GM19043 (cell line): Measurements from ENCODE around the gene GOLGA2.

Experiments used
- ATAC-seq: cut with Tn5 transposase; IDR thresholded peaks from one replicate; pipeline ENCODE4 v1.9.1; 2021; ENCODE audit warnings: low read depth; ENCODE audit not compliant: unreplicated experiment

The GOLGA2 gene

DNA sequence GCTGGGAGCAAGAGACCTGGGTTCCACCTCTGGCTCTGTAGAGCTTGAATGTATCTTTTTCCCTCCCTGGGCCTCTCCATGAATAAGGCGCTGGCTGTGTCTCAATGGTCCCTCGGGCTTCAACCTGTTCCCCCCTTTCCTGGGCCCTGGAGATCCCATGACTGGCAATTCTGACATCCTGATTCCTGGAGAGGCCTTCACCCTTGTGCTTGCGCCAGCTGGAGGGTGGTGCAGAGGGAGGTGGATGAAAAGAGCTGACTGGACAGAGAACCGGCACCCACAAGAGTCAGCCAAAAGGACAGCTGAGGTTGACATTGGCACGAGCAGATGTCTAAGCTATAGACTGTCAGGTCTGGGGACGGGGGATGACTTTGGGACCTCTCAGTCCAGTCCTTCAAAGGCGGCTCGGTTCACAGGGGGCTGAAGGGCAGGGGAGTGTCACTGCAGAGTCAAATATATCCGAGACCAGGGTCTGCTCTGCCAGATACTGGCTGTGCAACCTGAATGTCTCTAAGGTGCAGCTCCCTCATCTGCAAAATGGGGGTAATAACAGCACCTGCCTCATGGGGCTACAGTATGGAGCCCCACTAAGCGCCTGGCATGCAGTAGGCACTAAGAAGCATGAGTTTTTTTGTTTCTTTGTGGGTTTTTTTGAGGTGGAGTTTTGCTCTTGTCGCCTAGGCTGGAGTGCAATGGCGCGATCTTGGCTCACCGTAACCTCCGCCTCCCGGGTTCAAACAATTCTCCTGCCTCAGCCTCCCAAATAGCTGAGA, 58.8 kb downstream of the GOLGA2 start:
- no peak for ATAC-seq

DNA sequence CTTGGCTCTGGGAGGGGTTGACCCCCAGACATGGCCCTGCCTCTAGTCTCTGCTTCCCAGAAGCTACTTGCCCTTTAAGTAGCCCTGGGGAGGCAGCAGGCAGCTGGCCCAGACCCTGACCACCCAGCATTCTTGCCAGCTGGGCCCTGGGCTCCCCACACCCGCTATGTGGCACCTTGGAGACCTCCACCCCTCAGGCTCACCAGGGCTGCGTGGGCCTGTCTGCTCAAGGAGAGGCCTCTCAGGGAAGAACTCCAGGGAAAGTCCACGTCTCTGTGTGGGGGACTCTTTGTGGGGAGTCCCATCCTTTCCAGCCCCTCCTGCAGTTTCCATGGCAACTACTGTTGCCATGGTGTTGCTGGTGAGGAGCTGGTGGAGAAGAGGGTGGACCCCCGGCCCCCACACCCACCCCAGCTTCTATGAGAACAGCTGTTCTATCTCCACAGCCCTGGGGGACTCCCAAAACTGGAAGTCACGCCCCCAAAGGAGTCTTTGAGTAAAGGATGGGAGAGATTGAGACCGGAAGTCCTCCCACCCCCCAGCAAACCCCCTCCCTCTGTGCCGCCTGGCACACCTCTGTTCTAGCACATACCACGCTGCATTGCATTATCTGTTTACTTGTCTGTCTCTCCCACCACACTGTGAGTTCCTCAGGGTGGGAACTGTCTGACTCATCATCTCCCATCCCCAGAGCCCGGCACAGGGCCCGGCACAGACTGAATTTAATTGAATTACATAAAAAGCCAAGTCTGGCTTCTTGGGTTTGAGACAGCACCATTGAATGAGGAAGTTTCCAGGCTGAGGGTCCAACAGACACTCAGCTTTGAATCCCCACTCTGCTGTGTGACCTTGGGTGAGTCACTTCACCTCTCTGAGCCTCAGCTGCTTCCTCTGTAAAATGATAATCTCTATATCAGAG, 60.1 kb downstream of the GOLGA2 start:
- no peak for ATAC-seq

DNA sequence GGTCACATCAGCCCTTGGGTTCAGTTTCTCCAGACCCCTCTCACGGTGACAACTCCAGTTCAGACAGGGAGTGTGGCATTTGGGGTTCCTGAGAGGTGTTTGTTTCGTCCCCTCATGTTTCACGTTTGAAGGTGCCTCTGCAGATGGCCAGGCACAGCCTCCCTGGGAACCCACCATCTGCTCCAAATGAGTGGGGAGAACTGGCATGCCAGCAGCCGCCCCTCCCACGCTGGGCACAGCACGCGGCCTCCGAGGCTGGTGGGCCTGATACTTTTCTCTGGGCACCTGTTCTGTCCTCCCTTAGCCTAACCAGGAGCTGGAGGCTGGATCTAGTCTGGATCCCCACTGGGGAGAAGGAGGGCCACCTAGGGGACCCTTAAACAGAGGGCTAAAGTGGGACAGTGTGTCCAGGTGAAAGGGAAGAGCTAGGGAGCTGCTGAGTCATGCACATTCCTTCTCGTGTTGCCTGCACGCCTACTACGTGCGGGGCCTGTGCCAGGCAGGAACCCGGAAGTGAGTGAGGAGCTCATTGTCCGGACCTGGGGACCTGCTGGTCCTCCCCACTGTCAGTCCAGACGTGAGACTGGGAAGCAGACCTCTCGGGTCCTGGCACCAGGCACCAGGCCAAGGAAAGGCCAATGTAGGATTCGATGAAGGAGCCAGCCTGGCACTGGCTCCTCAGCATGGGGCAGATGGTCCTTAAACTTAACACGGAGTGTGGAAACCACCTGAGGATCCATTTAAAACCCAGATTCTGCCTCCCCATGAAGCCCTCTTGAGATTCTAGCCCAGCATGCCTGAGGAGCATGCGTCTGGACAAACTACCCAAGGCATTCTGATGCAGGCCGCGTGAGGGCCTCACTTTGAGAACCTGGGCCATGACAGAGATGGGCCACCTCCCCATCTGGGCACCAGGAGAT, 61.0 kb downstream of the GOLGA2 start:
- ATAC-seq, result no peak

DNA sequence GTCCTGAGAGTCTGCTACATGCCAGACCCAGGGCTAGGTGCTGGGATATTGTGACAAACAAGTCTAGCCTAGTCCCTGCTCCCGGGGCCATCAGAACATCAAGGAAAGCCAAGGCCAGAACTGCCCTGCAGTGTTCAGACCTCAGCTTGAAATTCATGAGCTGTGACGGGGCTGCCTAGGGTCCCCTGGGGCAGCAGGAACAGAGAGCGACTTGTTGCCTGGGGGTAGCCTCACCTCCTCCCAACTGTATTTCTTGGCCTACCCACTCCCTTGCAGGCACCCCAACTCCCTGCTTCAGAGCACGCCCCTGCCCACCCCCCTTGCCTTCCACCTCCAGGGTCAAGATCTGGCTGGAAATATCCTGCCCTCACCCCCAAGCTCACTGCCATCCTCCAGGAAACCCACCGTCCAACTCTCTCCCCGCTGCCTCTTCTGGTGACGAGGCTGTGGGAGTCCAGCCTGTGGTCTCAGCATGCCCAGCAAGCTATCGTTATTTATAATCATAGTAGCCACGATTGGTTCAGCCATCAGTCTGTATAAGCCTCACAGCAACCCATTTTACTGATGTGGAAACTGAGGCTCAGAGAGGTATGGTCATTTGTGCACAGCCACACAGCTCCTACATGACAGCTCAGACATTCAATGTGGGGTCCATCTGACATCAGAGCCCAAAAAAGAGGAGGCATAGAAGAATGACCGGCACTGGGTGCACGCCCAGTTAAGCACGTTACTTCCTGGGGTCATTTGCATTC, 61.9 kb downstream of the GOLGA2 start:
- no peak for ATAC-seq

DNA sequence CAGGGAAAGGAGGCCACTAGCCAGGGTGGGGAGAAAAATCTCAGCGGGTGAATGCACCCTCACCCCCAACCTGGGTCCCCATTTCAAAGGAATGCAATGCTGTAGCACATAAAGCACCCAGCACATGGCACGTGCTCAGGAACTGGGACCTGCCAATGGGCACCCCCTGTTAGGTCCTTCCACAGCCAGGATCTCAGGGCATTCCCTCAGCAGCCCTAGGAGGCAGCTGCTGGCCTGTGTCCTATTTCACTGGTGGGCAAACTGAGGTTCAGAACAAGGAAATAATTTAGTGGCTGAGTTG, 63.9 kb downstream of the GOLGA2 start:
- no peak for ATAC-seq

DNA sequence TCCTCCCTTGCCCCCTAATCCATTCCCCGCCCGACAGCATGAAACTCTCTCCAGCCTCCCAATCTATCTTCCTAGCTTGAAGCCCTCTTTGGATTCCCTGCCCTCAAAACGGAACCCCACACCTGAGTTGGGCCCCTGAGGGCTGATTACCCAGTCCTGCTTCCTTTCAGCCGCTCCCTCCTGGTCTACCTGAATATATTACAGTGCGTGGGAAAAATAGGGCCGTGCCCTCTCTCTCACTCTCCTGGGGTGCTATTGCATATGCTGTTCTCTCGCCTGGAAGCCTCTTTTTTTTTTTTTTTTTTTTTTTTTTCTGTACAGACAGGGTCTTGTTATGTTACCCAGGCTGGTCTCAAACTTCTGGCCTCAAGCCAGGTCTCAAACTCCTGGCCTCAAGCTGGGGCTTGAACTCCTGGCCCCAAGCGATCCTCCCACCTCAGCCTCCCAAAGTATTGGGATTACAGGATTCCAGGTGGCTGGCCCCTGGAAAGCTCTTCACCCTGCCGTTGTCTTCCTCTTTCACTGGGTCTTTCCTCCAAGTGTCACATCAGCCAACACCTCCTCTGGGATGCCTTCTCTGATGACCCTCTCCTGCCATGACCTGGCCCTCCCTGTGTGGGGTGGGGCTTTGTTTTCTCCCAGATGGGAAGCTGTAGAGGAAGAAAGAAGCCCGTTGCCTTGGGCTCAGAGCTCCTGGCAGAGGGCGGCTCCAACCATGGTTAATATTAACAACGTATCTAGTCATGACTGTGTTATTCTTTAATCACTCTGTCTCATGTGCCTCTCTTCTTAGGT, 64.4 kb downstream of the GOLGA2 start:
- no peak for ATAC-seq

DNA sequence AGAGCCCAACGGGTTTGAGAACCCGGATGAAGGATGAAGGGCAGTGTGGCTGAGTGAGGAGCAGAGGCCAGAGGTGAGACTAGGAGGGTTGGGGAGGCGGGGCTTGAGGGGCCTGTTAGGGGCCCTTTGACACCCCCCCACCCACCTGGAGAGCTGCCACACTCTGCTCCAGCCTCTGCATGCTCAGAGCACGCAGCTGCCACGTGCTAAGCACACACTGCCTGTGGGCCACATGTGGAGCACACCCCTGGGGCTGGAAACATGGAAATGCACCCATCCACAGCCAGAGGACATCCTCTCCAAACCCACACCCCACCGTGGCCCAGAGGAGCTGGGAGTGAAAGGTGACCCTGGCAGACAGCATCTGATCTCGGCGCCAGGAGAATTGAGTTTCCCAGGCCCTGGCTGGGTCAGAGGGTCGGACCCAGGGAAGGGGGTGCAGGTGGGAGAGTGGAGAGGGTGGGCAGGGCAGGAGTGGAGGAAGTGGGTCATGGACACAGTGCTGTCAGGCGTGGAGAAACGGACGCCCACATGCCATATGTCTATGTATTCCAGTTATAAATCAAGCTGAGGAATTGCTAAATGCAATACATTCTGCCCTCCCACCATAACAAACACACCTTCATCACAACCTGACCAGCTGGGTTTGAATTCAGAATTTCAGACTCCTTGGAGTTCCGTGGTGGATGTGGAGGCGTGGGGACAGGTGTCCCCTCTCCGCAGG, 66.7 kb downstream of the GOLGA2 start:
- no peak for ATAC-seq

DNA sequence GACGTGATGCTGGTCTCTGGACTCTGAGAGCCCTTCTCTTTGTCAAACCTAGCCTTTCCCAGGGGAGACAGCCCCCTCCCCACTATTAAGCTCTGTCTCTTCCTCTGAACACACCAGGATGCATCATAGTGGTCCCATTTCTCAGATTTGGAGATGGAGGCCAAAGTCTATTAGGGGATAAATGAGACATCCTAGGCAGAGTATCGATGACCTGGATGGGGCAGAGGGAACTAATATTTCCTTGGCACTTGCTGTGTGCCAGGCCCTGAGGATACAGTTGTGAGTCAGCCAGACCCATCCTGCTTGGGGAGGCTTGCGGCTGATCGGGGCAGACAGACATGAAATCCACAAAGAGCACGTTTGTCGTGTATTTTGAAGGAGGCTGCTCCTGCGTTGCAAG, 67.4 kb downstream of the GOLGA2 start:
- no peak for ATAC-seq

DNA sequence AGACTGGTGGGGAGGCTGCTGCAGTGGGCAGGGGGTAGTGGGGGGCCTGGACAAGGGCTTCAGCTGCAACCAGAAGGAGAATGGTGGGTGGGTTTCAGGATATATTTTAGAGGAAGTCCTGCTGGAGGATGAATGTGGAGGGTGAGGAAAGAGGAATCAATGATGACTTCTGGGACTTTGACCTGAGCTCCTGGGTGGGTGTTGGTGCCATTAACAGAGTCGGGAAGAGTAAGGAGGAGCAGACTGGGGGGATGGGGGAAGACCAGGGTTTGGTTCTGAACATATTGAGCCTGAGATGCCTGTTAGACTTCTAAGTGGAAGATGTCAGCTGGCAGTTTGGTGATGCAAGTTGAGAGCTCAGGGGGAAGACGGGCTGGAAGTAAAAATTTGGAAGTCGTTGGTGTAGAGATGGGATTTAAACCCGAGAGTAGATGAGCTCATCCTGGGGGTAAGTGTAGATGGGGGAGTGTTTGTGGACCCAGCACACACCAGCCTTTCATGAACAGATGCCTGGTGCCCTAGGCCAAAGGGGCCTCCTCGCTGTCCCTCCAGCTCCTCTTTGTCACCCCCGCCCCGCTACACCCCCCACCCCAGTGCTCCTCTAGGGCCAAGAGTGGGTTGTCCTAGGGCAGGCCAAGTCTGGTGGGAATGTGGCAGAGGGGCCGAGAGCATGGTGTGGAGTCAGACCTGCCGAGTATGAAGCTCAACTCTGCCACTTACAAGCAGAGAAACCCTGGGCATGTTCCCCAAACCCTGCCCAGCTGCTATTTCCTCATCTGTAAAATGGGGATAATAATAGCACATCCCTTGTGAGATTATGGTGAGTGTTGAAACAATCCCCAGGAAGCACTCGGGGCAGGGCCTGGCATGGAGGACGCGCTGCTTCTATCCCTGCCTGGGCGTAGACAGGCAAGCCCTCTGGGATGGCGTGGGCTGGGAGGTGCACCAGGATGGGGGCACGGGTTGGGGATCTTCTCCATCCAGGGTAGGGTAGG, 68.6 kb downstream of the GOLGA2 start:
- ATAC-seq, result no peak

DNA sequence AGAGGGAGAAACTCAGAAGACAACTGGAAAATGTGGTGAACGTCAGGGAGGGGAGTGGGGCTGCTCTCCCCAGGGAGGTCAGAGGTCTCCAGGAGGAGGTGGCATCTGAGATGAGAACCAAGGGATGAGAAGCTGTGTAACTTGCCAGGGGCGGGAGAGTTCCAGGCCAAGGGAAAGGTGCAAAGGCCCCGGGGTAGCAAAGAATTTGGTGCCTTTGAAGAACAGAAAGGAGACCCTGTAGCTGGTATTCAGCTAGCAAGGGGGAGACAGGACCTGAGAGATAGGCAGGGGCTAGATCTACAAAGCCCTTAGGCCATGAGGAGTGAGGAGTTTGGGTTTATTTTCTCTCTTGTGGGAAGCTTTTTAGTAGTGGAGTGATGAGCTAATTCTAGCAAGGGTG, 69.3 kb downstream of the GOLGA2 start:
- no peak for ATAC-seq
